Activated CD8-positive, alpha-beta memory T cell treated with anti-CD3 and anti-CD28 coated beads, Interleukin-2, amount 50 U/mL, for 1 hour (primary cell): ENCODE measurements around the gene PLA2G4F.

Experiments
- DNase-seq: peaks from one replicate; pipeline ENCODE4 v3.0.0-alpha.2; 2020; ENCODE audit errors: extremely low read depth

The PLA2G4F gene

DNA sequence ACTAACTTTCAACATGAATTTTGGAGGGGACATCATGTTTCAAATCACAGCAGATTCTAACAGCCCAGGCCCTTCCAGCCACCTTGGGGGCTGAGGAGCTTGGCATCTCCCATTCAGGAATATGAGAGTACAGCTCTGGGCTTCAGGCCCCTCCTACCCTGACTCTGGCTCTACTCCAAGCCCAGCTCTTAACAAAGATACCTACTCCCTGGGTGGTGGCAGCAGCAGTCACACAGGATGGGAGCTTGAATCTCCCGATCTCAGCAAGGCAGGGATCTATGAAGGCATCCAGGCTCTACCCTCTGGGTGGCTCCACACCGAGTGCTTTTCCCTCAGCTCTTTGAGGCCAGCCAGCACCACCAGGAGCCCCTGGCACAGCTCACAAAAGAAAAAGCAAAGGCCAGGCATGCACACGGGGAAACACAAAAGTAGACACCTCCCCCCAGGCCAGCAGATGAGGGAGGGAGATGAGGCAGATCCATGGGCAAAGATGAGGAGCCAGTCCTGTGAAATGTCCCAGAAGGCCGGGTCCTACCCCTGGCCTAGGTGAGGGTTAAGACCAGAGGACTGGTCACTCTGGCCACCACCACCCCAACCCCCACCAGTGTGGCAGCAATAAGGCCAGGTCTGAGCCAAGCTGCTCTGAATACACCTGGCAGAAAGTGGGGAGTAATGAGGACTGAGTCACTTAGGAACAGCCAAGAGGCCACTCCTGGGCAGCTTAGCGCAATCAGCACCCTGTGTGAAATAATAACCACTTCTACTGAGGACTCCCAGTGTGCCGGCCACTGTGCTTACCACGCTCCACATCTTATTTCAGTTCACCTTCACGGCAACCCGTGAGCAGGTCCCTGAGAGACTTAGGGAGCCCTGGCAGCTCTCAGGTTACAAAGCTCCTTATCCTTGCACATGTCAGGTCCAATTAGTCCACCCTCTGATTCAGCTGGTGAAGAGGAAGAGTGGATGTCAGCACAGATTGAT lies 24.3 kb downstream of the PLA2G4F start:
- DNase-seq, result no peak

GRCh38 chr15:42131006-42131405 lies 25.4 kb downstream of the PLA2G4F start:
- no peak for DNase-seq

DNA sequence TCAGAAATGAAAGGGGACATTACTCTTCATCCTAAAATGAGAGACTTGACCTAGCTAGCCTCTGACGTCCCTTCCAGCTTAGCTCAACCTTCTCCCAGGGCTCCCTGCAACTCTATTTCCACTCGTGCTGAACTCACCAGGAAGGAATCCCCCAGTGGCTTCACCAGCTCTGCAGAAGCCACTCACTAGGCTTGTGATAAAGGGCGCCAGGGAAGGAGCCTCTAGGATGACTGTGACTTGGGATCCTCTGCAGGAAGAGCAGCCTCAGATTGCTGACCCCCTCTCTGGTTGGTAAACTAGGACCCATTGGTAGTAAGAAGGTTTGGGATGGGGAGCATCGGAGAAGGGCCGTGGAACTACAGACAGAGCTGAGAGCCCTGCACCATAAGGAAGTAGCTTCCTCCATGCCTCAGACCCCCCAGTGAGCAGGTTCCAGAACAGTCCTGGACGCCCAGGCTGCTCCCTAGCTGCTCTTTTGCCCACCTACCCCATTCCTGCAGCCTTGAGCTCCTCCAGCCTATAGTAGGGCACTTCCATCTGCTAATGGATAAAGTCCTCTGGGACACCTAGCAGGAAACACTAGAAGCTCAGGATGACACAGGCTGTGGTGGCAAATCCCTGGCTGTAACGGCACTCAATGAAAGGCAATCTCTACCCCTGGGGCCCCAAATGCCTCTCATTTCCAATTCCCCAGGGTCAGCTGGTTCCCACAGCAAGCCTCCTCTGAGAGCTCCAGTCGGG lies 26.0 kb downstream of the PLA2G4F start:
- no peak for DNase-seq

GRCh38 chr15:42129364-42129763 lies 27.1 kb downstream of the PLA2G4F start:
- DNase-seq, result no peak

DNA sequence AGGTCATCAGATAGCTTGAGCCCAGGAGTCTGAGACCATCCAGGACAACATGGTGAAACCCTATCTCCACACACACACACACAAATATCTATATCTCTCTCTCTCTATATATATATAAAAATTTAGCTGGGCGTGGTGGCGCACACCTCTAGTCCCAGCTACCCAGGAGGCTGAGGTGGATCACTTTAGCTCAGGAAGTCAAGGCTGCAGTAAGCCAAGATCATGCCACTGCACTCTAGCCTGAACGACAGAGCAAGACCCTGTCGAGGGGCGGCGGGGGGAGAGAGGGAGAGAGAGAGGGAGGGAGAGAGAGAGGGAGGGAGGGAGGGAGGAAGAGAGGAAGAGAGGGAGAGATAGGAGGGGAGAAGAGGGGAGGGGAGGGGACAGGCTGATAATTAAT lies 28.0 kb downstream of the PLA2G4F start:
- no peak for DNase-seq

DNA sequence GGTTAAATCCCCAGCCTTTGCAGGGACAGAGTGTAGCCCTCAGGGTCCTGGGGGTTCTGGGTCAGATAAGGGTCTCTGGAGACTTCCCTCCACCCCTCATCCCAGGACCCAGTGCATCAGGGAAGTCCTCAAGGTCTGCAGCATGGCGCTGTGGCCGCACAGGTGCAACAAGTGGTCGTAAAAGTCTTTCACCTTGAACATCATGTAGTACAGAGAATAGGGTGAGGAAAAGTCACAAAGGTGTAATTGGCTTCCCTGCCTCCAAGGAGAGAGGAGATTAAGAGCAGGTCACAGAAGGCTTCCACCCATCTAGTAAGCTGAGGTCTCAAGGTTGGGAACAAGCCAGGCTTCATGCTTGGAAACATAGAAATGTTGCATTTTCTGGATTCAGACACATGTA lies 32.9 kb downstream of the PLA2G4F start:
- DNase-seq, result no peak

DNA sequence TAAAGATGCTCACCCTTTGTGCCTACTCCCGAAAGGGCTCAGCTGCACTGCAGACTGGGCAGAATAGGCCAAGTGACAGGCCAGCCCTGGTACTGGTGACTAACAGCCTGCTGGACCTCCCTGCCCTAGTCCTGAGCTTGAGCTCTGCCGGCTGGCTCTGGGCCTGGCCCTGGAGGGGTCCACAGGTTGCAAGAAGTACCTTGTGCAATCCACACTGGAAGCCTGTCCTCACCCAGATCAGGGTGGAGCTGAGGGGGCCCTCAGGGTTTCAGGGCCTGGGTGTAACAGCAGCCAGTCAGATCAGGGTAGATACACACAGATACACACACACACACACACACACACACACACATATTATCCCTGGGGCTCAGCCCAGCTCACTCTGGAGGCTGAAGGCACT lies 34.8 kb downstream of the PLA2G4F start:
- no peak for DNase-seq

- DNase-seq, result no peak
Measured at GRCh38 chr15:42121021-42121420, 35.4 kb downstream of the PLA2G4F start.

GRCh38 chr15:42120285-42120684 lies 36.2 kb downstream of the PLA2G4F start:
- no peak for DNase-seq

- no peak for DNase-seq
Measured at GRCh38 chr15:42119446-42119760, 37.0 kb downstream of the PLA2G4F start.

DNA sequence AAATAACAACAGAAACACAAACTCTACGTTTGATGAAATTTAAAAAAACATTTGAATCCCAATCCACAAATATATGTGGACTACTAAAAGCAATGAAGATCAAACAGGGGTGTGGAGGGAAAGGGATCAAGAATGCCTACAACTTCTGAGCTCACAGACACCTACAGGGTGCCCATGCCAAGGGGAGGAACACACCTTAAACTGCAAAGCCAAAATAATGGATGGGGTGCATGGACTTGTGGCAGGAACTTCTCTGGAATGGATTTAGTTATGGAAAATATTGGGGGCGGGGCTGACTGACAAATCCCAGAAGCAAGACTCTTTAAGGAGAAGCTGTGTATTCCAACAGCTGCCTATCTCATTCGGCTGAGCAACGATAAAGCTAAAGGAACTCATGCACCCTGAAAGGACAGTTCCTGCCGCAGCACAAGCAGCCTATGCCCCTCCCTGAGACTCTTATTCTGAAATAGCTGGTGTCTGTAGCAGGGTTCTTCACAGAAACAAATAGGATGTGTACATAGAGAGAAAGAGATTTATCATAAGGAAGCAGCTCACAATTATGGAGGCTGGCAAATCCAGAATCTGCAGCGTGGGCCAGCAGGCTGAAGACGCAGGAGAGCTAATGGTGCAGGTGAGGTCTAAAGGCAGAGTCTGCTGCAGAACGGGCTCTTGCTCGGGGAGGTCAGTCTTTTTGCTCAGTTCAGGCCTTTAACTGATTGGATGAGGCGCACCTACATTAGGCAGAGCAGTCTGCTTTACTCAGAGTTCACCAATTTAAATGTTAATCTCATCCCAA lies 37.6 kb downstream of the PLA2G4F start:
- DNase-seq, result no peak

GRCh38 chr15:42111924-42112323 lies 44.5 kb downstream of the PLA2G4F start:
- no peak for DNase-seq

DNA sequence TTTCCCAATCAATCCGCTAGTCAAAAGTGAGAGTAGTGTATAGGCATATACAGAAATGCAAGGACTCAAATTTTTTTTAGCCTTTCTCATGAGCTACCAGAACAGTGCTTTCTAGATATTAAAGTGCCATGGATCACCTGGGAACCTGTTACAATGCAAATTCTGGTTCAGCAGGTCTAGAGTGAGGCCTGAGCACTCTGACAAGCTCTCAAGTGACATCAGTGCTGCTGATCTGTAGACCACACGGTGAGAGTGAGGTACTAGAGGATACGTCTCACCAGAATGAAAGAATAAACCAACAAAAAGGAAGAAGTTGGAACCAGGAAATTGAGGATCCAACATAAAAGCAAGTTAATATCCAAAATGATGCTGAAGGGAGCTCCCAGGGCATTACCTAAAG lies 46.1 kb downstream of the PLA2G4F start:
- no peak for DNase-seq

DNA sequence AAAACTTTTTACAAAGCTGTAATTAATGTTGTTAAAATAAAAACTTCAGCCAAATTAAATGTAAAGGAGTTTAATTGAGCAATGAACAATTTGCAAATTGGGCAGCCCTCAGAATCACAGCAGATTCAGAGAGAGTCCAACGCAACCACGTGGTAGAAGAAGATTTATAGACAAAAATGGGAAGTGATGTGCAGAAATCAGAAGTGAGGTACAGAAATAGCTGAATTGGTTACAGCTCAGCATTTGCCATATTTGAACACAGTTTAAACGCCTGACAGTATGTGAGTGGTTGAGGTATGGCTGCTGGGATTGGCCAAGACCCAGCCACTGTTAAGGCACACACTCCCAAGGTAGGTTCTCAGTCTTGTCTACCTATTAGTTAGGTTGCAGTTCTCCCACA lies 47.6 kb downstream of the PLA2G4F start:
- DNase-seq, result no peak

- no peak for DNase-seq
Measured at GRCh38 chr15:42108189-42108588, 48.2 kb downstream of the PLA2G4F start.

DNA sequence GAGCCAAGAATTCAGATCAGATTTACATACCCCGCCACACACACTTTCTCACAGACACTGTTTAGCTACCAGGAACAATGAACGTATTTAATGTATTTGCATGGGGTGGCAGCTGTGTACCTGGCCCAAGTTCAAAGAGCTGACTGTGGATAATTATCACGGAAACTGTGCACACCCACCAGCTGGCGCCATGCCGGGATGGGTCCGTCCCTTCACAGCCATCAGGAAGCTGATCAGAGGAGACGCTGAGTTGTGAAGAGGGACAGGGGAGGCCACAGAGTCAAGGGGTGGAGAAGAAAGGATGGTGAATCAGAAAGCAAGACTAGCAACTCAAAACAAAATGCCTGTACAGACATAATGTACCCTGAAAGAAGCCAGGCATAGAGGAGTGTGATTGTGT lies 49.0 kb downstream of the PLA2G4F start:
- no peak for DNase-seq

GRCh38 chr15:42106288-42106687 lies 50.1 kb downstream of the PLA2G4F start:
- no peak for DNase-seq

- DNase-seq, result no peak
Measured at GRCh38 chr15:42104095-42104891, 52.1 kb downstream of the PLA2G4F start.

DNA sequence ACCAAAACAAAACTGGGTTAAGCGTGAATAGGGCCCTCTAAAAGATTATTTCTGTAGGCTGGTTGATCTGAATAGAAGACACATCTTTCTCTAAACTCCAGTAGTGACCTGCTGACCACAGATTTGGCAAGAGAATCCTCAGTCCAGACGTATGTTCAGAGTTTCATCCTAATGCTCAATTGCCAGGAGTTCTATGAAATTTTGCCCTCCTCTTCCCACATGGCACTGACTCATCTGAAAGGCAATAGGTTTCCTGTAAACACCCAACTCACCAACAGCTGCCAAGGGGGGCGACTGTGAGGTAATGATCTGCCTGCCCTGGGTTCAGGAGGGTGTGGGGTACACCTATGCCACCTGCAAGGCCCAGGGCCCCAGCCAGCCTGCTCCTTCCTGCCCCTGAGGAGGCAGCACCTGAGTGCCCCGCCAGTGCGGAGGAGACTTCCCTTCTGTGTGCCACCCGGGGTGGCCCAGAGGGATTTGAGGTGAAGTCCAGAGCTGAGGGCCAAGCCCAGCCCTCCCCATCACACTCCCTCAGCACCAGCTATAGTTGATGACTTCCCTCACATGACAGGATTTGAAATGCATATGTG lies 53.7 kb downstream of the PLA2G4F start:
- DNase-seq, result no peak

- no peak for DNase-seq
Measured at GRCh38 chr15:42101861-42102260, 54.6 kb downstream of the PLA2G4F start.
